SIG-M5 treated with dmso at 0.1 percent for 504 hours (cell line): Measurements from ENCODE around the gene ZNF267.
A peak's percentile ranks its signal among the peaks of the same experiment; 100 is the strongest.
"Not testable (repeated sequence)": the region's sequence is repeated elsewhere in the genome, so short reads cannot be mapped to it uniquely, and the experiment has no call there.

Experiments
- DNase-seq: peaks from one replicate; lab custom pipeline; 2025; ENCODE audit not compliant: unreplicated experiment; lab: John Stamatoyannopoulos, UW

The ZNF267 gene

DNA sequence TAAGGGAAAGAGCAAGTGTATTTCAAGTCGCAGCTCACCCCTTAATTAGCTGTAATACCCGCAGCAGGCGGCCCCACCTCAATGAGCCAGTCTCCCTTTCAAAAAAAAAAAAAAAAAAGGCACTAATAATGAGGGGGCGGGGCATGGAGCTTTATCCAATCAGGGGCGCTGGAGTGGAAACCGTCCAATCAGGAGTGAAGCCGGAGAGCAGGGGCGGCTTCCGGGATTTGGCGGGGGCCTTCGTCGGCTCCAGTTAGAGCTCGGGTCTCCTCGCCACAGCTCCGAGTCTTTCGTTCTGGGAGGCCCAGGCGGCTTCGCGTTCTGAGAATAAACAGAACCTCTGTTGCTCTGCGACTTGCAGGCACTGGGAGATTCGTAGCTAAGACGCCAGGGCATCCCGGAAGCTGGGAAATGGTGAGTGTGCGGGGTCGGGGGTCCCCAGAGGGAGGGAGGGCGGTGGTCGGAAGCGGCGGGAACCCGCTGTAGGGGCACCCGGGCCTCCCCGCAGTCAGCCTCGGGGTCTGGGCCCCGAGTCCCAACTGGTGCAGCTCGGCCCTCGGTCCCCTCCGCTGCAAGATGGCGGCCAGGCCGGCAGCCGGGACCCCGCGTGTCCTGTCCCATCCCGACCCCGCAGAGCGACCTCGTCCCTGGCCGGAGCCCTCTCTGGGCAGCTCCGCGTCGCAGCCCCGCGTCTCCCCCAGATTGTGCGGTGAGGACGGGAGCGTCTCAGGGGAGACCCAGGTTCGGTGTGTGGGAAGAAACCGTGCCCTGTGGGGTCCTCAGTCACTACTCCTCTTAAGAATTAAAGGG, at the start of gene ZNF267:
Gene ZNF267, plus strand, starts transcription at position 252 of the 810 bp plus-strand sequence. Its CDS starts 160 bp downstream, at position 412.
- DNase-seq = peak; percentile 86

DNA sequence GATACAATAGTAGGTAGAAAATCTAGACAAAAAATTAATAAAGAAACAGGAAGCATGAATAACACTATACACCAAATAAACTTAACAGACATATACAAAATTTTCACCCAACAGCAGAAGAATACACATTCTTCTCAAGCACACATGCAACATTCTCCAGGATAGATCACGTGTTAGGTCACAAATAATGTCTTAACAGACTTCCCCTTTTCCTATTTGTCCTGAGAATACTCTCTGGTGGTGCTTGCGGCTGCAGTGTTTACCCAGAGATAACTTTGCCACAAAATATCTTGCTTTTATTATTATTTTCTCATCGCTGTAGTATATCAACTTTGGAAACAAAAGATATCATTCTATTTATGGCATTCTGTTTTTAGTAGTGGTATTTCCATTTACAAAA, 40.6 kb upstream of the ZNF267 start:
- DNase-seq = no peak

DNA sequence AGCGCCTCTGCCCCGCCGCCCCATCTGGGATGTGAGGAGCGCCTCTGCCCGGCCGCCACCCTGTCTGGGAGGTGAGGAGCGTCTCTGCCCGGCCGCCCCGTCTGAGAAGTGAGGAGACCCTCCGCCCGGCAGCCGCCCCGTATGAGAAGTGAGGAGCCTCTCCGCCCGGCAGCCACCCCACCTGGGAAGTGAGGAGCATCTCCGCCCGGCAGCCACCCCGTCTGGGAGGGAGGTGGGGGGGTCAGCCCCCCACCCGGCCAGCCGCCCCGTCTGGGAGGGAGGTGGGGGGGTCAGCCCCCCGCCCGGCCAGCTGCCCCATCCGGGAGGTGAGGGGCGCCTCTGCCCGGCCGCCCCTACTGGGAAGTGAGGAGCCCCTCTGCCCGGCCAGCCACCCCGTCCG, 37.2 kb upstream of the ZNF267 start:
- not testable (repeated sequence) for DNase-seq

DNA sequence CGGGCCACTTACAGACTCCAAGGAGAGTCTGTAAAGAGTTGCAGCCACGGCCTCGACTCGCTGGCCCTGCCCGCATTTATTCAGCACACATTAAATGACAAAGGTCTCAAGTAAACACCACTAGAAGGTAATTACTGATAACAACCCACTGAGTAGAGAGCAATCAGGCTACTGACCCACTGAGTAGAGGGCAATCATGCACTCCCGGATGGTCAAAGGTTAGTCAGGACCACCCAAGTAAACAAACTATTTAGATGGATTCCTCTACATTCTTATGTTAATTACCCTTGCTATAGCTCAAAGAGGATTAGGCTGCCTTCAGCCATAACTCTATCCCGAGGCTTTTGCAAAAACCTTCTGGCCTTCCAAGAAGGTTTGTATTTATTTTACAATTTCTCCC, 30.7 kb upstream of the ZNF267 start:
- DNase-seq = no peak

DNA sequence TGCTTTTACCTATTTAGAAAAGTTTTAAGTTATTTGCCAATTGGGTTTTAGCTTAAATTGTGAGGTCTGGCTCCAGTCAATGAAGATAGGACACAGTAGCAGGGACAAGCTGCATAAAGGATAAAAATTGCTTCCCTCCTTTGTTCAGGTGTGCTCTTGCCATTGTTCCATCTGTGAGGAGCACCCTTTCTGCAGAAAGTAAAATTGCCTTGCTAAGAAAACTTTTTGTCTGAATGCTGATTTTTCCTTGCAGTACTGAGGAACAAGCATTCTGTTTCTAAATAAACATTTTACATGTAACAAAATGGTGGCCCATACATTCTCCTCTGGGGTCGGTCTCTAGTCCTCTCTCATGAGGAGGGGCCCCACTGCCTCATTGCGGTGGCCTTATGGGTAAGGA, 25.0 kb upstream of the ZNF267 start:
- DNase-seq = not testable (repeated sequence)

DNA sequence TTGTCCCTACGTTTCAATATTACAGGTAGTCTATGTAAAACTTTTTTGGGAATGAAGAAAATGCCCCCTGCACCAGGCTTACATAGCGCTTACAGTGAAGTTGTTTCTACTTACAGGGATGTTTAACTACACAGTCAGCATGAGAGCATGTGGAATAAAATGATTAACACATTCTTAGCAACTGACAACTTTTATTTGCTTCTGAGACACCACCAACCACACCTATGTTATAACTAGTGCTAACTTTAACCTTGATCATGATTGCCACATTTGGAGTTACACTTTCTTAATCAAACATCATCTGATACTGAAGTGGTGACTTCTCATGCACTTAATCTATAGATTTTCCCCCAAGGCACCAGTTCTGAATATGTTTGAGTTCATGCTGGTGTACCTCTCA, 20.3 kb upstream of the ZNF267 start:
- no peak for DNase-seq

DNA sequence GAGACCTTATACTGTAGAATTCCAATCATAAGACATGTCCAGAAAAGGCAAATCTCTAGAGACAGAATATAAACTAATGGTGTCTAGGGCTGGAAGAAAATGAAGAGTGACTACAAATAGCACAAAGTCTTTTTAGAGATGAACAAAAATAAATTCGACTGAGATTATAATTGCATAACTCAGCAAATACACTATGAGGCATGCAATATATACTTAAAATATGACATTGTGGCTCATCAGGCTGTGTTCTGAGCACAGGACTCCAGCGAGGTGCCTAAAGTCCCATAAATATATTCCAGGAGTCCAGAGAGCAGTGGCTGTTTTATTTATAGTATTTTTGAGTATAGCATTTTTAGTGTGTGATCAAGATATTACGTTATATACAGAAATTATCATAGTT, 13.1 kb upstream of the ZNF267 start:
- no peak for DNase-seq

DNA sequence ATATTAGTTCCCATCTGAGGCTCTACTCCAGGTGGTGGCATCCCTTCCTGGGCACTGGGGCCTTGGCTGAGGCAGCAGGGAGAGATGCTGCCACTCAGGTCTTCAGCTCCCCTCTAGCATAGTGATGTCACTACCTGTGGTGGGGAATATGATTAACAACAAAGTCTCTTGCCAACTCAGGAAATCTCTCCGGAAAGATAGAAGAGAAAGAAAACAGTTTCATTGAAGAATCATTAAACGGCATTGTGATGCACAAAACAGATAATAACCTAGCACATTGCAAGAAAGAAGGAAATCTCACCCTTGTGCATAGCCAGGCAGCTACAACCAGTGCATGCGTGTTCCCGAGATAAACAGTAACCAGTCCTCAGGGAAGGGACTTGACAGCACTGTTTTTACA, 12.2 kb upstream of the ZNF267 start:
- no peak for DNase-seq

DNA sequence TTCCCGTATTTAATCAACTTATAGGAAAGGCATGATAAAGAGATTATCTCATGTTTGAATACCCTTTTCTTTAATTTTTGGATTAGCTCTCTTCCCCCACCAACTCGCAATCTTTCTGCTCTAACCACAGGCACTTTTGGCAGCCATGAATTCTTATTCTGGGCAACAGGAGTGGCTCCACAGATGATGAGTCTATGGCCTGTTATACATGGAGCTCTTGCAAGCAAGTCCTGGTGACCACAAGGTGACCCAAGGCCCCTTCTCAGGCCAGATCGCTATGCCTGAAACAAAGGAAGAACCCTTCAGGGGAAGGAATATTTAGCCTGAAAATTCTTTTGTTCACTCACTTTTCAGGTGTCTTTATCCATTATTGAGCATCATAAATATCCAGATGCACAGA, 10.8 kb upstream of the ZNF267 start:
- DNase-seq = no peak

DNA sequence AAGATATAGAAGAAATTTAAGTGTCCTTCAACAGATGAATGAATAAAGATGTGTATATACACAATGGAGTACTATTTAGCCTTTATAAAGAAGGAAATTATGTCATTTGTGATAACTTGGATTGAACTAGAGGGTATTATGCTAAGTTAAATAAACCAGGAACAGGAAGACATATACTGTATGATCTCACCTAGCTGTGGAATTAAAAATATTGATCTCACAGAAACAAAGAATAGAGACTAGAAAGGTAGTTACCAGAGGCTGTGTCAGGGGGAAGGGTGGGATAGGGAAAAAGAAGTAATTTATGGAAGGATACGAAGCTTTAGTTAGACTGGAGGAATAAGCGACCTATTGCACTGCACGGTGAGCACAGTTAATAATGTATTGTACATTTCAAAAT, 5.4 kb upstream of the ZNF267 start:
- DNase-seq = no peak

DNA sequence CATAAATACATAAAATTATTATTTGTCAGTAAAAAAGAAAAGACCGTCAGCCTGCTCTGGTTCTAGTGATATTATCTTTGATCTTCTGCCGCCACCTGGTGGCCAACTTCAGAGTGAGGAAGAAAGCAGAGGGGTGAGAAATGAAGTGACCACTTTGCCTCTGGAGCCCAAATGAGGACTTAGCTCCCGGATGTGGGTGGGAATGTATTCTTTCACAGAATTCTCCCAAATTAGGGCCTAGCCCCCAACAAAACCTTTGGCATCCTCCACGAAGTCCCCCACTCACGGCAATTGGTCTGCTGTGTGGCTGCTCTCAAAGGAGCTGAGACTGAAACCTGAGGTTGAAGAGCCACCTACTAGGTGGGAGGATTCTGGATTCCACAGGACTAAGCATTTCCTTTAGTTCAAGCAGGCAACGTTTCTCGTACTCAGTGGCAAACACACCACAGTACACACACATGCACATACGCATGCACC, 4.9 kb upstream of the ZNF267 start:
- DNase-seq = peak; percentile 55

DNA sequence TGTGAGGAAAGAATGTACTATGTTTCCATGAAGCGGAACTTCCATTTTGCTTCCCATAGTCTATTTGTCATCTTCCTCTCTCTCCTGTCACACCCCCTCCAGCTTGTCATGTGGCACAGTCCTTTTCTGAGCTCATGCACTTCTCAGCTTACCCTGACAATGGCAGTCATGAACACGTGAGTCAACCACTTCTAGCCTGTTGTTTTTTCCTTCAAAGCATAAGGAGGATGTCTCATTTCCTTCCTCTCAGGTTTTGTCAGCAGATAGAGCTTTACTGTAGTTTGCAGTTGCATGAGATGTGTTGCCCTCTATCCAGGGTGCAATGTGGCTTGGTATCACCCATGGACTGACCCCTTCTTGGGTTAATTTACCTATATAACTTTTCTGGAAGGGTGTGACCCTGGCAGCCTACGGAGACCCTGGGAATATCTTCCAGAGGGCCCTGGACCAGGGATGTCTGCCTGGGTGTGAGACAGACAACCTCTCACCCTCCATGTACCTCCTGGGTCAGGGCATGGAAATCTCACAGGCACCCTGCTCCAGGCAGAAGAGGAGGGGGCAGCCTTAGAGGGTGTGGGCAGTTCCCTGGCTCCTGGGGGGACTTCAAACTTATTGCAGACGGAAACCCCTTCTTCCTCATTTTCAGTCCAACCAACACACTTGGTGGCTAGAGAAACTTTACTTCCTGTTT, 4.0 kb upstream of the ZNF267 start:
- DNase-seq = peak; percentile 93

DNA sequence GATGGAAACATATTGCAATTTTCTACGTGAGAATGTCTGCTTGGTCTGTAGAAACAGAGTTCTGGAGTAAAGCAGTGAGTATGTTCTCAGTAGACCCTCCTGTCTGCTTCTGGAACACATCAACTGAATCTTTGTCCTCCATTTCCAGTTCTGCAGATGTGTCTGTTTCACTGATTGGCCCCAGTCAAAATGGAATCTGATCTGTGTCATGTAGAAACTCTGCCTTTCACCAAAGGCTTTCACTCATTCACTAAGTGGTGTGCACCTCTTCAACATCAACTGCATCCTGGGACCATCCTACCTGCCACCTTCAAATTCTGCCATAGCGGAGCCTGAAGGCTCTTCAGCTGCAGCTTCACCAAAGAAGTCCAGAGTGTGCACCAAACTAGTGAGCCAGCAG, 2.8 kb upstream of the ZNF267 start:
- DNase-seq = no peak

DNA sequence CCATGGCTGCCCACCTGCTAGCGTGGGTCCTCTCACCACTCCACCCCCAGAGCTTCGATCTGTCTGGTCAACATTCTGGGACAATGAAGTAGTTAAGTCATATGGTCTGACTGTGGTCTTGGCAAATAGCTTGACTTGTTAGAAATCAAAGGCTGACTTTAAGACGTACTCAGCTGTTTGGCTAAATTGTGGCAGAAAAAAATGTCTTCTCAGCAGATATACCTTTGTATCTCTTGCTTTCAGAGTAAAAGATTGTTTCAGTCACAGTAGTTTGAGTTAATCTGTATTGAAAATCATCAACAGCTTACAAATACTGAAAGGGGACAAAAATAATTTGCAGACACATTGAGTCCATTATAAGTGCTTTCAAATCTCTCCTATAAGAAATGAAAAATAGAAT, 2.1 kb upstream of the ZNF267 start:
- no peak for DNase-seq

DNA sequence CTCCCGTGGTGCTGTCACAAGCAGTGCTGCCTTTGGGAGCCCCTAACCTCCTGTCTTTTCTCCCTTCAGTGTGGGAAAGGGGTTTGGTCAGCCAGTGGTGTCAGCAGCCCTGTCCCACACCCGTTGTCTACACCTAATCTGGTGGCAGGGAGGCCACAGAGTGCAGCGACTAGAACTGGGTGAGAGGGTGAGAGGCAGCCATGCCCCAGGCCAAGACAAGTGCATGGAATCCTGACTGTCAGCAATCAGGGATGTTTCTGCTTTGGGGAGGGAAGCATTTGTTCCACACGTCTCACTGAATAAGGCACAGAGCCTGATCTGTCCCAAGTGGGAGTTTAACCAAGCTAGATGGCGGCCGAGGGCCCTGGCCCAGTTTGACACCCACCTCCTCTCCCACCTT, 1.4 kb upstream of the ZNF267 start:
- no peak for DNase-seq

DNA sequence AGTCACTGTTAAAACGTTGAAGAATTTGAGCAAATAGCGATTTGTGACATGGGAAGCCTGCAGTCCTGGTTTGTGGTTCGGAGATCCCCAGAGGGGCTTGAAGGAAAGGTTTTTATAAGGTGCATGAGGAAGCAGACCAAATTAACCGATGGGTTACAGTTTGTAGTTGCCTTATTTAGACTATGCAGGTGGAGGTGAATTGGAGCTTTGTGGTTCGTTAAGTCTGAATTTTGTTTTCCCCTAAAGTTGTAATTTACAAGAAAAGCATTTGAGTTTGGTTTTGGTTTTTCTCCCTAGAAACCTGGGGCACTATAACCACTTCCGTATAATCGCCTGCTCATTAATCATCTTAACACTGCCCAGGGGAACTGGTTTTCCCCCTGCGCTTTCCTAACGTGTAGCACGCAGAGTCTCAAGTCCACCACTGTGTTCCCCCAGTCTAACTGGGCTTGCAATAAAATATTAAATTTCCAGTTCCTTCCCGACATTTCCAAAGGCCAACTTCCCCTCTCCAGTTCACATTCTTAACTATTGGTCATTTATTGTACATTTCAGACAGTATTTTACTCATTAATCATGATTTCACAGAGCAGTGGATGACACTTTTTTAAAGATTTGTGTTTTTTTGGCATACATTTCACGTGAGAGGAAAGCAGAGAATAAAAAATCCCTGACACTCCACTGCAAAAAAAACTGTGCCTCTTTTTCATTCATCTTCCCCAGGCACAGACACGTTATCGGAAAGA, 932 bp downstream of the ZNF267 start:
- DNase-seq = peak; percentile 65

DNA sequence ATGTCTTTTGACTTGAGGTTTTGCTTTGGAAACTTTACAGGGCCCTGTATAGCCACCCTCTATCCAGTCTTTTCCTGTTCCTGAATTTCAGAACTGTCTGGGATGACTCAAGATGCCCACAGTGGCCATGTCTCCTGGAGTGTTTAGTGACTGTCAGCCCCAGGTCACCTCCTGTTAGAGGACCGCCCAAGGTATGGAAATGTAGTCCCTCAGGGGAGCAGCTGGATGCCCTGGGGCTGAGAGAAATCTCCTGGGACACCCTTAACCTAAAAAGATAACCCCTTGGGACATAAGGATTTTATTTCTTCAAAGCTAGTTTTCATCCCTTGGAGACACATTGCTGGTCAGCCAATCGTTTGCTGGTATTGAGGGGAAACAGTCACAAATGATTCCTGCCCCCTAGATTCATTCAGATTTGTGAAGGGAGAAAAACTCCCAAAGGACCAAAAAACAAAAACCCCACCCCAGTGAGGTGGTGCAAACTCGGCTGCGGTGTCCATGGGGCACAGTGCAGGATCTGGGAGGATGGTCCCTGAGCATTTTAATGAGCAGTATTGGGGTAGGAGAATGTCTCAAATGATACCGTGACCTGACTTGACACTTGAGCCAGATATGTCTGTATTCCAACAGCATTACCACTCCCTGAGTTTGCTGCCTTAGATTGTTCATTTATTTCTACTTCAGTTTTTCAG, 1.7 kb downstream of the ZNF267 start:
- DNase-seq = peak; percentile 9

DNA sequence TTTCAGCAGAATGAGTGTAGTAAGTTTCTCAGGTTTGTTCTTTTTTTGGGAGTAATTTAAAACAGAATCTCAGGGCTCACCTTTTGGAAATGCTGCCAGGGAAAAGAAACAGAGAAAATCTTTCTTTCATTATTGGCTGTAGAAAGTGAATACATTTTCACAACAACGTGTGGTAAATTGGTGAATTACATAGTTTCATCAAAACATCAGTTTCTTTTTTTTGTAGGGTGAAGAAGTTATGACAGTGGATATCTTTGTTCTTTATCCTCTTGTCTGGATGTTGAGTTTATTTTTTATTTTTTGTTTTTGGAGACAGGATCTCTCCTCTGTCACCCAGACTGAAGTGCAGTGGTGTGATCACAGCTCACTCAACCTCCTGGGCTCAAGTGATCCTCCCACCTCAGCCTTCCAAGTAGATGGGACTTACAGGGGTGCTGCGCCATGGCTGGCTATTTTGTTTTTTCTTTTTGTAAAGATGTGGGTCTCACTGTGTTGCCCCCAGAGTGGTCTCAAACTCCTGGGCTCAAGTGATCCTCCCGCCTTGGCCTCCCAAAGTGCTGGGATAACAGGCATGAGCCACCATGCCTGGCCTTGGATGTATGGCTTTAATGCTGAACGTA, 2.4 kb downstream of the ZNF267 start:
- DNase-seq = no peak

DNA sequence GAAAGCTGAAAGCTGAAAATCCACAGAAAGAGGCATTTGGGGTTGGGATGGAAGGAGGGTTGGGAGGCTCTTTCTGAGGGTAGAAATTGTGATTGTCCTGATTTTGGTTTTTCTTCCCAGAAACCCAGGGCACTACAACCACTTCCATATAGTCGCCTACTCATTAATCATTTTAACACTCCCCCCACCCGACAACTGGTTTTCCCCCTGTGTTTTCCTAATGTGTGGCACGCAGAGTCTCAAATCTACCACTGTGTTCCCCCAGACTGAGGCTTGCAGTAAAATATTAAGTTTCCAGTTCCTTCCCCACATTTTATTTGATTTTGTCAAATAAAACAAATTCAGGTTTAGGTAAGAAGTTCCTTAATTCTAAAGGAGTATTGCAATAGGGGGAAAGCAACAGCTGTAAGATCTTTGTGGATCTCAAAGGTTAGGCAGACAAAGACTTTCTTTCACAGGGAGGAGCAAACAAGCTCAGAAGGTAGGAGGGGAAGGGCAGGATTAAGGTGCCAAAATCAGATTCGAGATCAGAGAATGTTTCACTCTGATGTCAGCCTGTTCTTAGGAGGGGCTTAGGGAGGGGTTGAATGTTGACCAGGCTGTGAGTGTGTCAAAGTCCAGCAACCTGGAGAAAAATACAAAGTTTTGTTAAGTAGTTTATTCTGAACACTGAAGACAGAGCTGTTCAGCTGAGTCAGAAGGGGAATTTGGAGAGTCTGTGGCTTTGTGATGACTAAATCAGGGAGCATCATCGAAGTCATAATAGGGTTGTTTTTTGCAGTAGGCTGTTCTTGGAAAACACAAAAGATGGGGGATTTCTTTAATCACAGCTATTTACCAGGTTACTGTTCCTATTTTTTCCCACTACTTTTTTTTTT, 3.6 kb downstream of the ZNF267 start:
- peak; percentile 40 for DNase-seq
